DMS53 (cell line): ENCODE data around the gene TBPL1.
A peak's percentile ranks its signal among the peaks of the same experiment; 100 is the strongest.

Source experiments
- DNase-seq: peaks from one replicate; lab custom pipeline; 2025; lab: John Stamatoyannopoulos, UW

TBPL1 gene

DNA sequence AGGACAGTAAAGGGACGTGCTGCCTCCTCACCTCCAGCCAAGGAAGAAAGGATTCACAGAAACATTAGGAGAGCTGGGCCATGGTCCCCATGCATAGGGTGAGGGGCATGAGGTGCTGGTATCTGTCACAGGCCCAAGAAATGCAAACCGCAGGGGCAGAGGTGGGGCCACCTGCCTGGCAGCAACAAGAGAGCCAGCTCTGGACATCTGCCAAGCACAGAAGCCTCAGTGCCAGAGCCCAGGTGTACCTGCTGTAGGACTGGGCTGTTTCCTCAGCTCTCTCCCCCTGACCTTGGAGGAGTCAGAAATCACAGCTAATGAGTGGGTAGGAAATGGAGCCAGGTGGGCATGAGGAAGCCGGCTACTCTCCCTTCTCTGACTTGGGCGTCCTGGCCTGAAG, 54.1 kb downstream of the TBPL1 start:
- DNase-seq: peak; percentile 59

GRCh38 chr6:134009876-134010275, 56.9 kb downstream of the TBPL1 start:
- no peak for DNase-seq

DNA sequence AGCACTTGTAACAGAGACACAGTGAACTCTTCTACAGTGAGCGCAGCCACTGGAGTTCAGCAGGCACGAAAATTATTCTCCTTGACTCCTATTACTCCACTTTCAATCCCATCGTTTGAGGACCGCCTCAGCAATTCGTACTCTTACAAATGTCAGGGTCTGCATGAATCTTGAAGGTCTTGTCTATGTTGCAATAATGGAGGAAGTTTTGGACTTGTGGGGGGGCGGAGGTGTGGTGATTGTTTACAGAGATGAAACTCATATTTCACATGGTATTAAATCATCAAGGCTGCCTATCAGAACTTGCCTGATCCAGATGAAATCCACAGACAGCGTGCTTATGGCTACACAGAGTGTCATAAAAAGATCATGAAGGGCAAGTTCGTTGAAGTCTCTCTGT, 57.4 kb downstream of the TBPL1 start:
- no peak for DNase-seq

DNA sequence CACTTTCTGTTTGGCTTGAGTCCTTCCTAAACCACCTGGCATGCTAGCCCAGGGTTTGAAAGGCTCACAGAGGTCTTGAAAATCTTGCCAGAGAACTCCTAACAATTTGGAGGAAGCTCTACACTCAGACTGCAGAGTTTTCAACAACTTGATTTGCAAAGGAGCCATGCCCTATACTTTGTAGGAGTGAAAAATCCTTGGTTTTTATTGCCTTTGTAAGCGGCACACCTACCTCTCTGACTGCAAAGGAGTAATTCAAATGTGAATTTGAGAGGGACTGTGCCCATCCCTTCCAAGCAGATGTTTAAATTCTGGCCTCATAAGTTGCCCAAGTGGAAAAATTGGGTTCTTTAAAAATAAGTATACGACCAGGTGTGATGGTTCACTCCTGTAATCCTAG, 58.0 kb downstream of the TBPL1 start:
- DNase-seq: no peak

GRCh38 chr6:134014588-134015137, 61.6 kb downstream of the TBPL1 start:
- no peak for DNase-seq

DNA sequence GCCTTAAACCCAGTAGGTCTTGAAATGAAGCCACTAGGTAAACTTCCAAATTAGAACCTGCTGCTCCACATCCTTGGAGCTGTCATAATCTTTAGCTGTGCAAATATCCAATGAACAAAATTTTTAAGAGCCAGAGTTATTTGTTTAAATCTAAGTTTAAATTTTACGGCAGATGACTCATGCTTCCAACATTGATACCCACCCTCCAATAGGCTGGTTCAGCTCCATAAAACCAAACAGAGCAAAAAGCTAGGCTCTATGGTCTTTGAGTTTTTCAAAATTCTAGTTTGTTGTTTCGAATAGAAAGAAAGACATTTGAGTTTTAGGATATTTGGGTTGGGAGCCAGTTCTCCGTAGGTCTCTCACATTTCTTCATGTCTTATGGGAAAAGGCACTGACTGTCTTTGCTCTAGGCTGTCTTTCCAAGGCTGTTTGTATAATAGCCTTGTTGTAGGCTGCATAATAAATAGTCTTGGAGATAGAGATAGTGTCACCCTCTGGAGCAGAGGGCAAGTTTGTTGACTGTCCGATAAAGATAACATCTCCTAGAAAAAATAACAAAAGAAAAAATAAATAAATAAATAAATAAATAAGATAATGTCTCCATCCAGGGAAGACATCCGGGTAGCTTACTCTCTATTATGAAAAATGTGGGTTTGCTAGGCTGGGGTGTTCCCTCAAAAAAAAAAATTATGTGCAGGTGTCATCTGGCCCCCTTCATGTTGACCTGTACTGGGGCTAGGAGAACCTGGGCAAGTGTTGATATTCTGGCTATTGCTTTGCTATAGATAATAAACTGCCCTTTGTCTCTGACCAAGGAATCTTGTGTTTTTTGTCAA, 62.9 kb downstream of the TBPL1 start:
- DNase-seq: no peak

DNA sequence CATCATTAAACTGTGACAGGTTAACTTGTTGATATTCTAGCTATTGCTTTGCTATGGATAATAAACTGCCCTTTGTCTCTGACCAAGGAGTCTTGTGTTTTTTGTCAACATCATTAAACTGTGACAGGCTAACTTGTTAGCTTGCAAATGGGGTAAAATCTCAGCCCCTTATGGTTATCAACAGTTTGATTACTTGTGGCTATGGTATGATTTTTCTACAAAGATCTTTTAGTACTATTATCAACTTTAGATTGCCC, 63.5 kb downstream of the TBPL1 start:
- no peak for DNase-seq

DNA sequence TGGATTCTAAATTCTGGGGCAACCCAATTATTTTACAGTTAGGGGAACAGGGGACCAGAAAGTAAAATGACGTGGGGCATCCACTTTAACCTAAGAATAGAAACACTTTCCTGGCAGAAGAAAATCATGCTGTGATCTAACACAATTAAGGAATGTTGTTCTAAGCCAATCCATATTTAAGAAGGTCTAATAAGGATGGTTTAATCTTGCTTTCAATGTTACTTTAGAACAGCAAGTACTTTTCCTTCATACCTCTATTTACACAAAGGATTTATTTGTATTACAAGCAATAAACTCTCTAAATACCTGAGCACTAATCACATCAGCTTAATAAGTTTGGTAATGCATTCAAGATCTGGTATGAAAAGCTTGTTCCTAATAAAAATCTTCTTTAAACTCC, 67.0 kb downstream of the TBPL1 start:
- DNase-seq: no peak

- DNase-seq: no peak
Measured at GRCh38 chr6:134020543-134020942, 67.5 kb downstream of the TBPL1 start.

- no peak for DNase-seq
Measured at GRCh38 chr6:134020968-134021367, 67.9 kb downstream of the TBPL1 start.

GRCh38 chr6:134021396-134022122, 68.5 kb downstream of the TBPL1 start:
- DNase-seq: no peak

- no peak for DNase-seq
Measured at GRCh38 chr6:134022650-134023049, 69.6 kb downstream of the TBPL1 start.

GRCh38 chr6:134026597-134026996, 73.6 kb downstream of the TBPL1 start:
- DNase-seq: peak; percentile 17

DNA sequence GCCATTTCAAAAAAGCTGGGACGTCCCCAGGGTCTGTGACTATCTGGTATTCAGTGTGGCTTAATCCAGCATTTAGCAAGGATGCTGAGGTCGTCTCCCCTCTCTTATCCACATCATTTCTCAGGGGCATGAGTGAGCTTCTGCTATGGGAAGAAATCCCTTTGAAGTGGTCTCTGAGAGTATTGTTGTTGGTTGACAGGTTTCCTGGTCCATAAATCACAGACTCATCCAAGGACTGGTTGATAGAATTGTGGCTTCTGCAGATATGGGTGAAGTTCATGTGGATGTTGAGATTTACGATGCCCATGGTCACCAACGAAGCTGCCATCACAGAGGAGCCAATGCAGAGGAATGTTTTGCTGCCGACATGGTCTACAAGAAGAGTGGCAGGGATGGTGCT, 75.4 kb downstream of the TBPL1 start:
- no peak for DNase-seq

- peak; percentile 65 for DNase-seq
Measured at GRCh38 chr6:134029495-134030455, 76.8 kb downstream of the TBPL1 start.

DNA sequence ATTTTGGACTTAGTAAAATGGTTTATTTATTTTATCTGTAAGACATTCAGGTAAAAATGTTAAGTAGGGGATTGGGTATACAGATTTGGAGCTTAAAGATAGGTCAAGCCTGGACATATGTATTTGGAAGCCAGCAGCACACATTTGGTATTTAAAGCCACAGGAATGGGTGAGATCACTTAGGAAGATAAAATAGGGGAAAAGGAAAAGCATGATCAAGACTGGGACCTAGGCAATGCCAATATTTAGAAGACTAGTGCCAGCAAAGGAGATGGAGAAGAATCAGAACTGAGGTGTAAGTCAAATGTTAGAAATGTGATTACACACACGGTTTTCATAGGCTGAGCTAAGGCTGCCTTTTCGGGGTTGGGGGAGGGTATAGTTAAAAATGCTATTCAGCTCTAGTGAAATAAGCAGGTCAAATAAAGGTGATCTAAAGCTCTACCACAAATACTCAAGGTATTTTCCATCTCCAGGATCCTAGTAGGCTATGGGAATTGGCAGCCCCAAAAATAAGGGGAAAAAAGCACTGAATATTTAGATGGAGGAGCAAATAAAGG, 78.8 kb downstream of the TBPL1 start:
- no peak for DNase-seq

- no peak for DNase-seq
Measured at GRCh38 chr6:134034478-134034877, 81.5 kb downstream of the TBPL1 start.

DNA sequence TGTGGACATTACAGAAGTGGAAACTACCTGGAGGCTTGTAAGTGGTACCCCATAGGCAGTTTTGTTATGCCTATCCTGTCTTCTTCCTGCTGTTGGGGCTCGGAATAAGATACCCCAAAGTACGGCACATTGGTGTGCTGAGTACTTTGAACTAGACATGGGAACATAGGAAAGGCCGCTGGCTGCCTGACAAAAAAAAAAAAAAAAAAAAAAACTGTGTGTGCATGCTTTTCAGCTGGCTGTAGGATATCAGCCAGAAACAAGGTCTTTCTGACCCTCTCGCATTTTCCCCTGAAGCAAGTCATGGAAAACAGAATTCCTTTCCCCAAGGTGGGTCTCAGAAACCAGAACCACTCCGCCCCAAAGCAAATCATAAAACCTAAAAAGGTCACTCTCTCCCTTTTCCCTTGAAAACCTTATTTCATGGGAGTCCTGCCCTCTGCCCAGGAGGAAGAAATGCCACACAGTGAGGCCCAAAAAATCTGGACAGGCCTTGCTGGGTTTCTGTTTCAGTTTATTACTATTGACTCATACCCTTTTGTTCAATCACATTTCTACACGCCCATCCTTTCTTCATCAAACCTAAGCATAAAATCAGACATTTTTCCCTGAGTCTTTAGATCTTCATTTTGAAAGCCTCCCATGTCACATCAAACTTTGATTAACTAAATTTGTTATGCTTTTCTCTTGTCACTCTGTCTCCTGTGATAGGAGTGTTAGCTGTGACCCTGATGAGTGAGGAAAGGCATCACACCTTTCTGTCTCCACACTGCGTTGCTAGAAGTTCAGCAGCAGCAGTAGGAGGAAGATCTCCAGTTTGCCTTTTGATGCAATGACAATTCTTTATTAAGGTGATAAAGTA, 82.2 kb downstream of the TBPL1 start:
- peak; percentile 63 for DNase-seq

GRCh38 chr6:134035823-134036296, 82.8 kb downstream of the TBPL1 start:
- DNase-seq: peak; percentile 92

DNA sequence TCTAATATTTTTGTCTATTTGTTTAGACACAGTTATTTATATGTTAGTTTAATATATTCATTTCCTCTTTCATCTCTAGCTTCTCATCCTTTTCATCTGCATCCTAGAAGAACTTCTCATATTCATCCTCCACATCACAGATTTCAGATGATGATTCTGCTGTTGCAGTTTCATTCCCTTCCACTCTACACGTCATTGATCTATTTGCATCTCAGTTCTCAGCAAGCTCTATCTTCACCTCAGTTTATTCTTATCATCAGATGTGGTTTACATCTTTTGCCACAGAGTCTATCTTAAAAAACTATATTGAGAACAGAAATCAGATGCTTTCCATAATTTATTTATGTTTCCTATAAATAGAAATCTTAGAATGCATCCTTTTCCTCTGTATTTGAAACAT, 86.1 kb downstream of the TBPL1 start:
- DNase-seq: no peak
